ENCODE data around the gene PI4KB.

DNA sequence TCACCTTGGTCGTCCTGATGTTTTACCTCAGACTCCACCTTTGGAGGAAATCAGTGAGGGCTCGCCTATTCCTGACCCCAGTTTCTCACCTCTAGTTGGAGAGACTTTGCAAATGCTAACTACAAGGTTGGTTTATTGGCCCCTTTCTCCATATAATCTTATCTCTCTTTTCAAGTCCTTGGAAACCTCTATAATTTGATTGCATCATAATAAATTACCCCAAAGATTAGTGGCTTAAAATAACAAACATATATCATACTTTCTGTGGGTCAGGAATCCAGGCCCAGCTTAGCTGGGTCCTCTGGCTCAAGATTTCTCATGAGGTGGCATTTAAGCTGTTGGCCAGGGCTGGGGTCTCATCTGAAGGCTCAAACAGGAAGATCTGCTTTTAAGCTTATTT, 84.8 kb downstream of the PI4KB start:
- TF ChIP-seq SIN3A (IDR thresholded peaks at IDR 0.05; ENCODE audit: borderline replicate concordance in 2 of 2, control insufficient read depth in 1 of 2, low read depth in 2 of 2, low read length in 2 of 2) (no peak), DPF2 (IDR thresholded peaks at IDR 0.05) (no peak), NONO (IDR thresholded peaks at IDR 0.05; ENCODE audit: low read depth in 2 of 2, low read length in 1 of 2) (no peak), PRPF4 (IDR thresholded peaks at IDR 0.05; ENCODE audit: insufficient read depth, low read depth, low read length, poor library complexity, severe bottlenecking) (no peak), TBL1XR1 (IDR thresholded peaks at IDR 0.05; ENCODE audit: low read length in 2 of 2) (no peak), HNRNPK (IDR thresholded peaks at IDR 0.05; ENCODE audit: low read depth, low read length, poor library complexity, severe bottlenecking) (no peak), PHF20 (IDR thresholded peaks at IDR 0.05; ENCODE audit: partially characterized antibody) (no peak)
- TF ChIP-seq, protein P1, sequence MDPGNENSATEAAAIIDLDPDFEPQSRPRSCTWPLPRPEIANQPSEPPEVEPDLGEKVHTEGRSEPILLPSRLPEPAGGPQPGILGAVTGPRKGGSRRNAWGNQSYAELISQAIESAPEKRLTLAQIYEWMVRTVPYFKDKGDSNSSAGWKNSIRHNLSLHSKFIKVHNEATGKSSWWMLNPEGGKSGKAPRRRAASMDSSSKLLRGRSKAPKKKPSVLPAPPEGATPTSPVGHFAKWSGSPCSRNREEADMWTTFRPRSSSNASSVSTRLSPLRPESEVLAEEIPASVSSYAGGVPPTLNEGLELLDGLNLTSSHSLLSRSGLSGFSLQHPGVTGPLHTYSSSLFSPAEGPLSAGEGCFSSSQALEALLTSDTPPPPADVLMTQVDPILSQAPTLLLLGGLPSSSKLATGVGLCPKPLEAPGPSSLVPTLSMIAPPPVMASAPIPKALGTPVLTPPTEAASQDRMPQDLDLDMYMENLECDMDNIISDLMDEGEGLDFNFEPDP (CRISPR knock-in tag; IDR thresholded peaks at IDR 0.05) = no peak
- TF ChIP-seq, protein P2, sequence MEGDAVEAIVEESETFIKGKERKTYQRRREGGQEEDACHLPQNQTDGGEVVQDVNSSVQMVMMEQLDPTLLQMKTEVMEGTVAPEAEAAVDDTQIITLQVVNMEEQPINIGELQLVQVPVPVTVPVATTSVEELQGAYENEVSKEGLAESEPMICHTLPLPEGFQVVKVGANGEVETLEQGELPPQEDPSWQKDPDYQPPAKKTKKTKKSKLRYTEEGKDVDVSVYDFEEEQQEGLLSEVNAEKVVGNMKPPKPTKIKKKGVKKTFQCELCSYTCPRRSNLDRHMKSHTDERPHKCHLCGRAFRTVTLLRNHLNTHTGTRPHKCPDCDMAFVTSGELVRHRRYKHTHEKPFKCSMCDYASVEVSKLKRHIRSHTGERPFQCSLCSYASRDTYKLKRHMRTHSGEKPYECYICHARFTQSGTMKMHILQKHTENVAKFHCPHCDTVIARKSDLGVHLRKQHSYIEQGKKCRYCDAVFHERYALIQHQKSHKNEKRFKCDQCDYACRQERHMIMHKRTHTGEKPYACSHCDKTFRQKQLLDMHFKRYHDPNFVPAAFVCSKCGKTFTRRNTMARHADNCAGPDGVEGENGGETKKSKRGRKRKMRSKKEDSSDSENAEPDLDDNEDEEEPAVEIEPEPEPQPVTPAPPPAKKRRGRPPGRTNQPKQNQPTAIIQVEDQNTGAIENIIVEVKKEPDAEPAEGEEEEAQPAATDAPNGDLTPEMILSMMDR (IDR thresholded peaks at IDR 0.05 in 2 of 3, conservative IDR thresholded peaks at IDR 0.05 in 1 of 3; ENCODE audit: insufficient read depth in 2 of 3, low read depth in 1 of 3, low read length in 3 of 3) = no peak
- TF ChIP-seq, protein P3, sequence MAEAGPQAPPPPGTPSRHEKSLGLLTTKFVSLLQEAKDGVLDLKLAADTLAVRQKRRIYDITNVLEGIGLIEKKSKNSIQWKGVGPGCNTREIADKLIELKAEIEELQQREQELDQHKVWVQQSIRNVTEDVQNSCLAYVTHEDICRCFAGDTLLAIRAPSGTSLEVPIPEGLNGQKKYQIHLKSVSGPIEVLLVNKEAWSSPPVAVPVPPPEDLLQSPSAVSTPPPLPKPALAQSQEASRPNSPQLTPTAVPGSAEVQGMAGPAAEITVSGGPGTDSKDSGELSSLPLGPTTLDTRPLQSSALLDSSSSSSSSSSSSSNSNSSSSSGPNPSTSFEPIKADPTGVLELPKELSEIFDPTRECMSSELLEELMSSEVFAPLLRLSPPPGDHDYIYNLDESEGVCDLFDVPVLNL (CRISPR knock-in tag; IDR thresholded peaks at IDR 0.05; ENCODE audit: low read depth) = no peak
- TF ChIP-seq, protein P4, sequence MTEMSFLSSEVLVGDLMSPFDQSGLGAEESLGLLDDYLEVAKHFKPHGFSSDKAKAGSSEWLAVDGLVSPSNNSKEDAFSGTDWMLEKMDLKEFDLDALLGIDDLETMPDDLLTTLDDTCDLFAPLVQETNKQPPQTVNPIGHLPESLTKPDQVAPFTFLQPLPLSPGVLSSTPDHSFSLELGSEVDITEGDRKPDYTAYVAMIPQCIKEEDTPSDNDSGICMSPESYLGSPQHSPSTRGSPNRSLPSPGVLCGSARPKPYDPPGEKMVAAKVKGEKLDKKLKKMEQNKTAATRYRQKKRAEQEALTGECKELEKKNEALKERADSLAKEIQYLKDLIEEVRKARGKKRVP (CRISPR knock-in tag; IDR thresholded peaks at IDR 0.05) = no peak
